Lower lobe of right lung (tissue), 2 donors: ENCODE results near the gene MCUR1. TPM values are rescaled to one million over a fixed set of nuclear protein-coding genes. Genes with fewer than 3 reads are reported as not detected.
A peak's percentile ranks its signal among the peaks of the same experiment; 100 is the strongest.
"Not testable (repeated sequence)": the region's sequence is repeated elsewhere in the genome, so short reads cannot be mapped to it uniquely, and the experiment has no call there.

Experiments
- ATAC-seq, 2 donors: fragments of 200-7000 bp; cut with Tn5 transposase; one replicate each; pipeline ENCODE4 v1.9.1; 2020 to 2022; ENCODE audit warnings: mild to moderate bottlenecking in 2 of 2, moderate library complexity in 2 of 2
- DNase-seq: peaks from one replicate; pipeline ENCODE4 v3.0.0-alpha.2; 2020
- H3K27ac ChIP-seq: fragments of 200-600 bp; one replicate; pipeline ENCODE4 v1.8.0; 2022
- H3K27me3 ChIP-seq: fragments of 200-600 bp; one replicate; pipeline ENCODE4 v1.8.0; 2022; ENCODE audit warnings: low read depth
- H3K36me3 ChIP-seq: fragments of 200-600 bp; one replicate; pipeline ENCODE4 v1.8.0; 2022; ENCODE audit warnings: mild to moderate bottlenecking
- H3K4me1 ChIP-seq: fragments of 200-600 bp; one replicate; pipeline ENCODE4 v1.8.0; 2022
- H3K4me3 ChIP-seq: fragments of 200-600 bp; one replicate; pipeline ENCODE4 v1.8.0; 2022; ENCODE audit warnings: mild to moderate bottlenecking
- H3K9me3 ChIP-seq: fragments of 200-600 bp; one replicate; pipeline ENCODE4 v1.8.0; 2022
- intact Hi-C: fragments of 100-400 bp; cut with DNase I; formaldehyde crosslinking; loops from one replicate; pipeline ENCODE4 v1.11.0; 2022
- total RNA-seq: library from RNA; stranded (reverse); fragmentation: NEBNext Ultra II Directional; extraction: Animal tissue kit (Norgen Biotek cat#: 25700); gene quantifications from one replicate; pipeline ENCODE4 v1.2.1, GENCODE V29; 2021
- TF ChIP-seq, protein P1 (sequence below): fragments of 200-600 bp; IDR thresholded peaks from one replicate; pipeline ENCODE4 v1.8.0; 2022; ENCODE audit warnings: antibody characterized with exemption, mild to moderate bottlenecking
- donor health status: DM: no; HTN: yes; CAD: no; lungs with severe emphysema.

Gene MCUR1
- total RNA-seq, 1 donor from 2014 or later: 26.1 TPM

DNA sequence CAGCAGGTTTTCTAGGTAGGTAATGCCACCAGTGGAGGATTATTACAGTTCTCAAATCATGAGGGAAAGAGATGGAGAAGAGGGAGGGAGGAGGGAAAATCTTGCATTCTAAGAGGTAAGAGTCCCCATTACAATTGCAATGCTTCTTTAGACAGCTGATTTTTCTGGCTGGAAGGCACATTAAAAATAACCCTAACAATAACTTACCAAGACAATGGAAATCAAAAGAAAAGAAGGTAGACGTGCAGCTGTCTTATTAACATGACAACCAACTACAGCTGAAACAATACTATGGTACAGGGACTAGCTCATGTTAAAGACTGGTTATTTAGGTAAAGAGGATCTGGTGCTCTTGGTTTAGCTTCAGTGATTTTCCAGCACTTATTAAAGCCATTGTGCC, 24.6 kb downstream of the MCUR1 start:
- H3K36me3 ChIP-seq: peaks cover 57% of the 10 kb centered on the region
- no peak overlapping the region for H3K4me3 ChIP-seq
- no peaks in the 10 kb centered on the region for H3K4me1 ChIP-seq
- ATAC-seq (no peak), DNase-seq (no peak)
- no peaks in the 10 kb centered on the region for H3K9me3 ChIP-seq
- no peak overlapping the region for H3K27ac ChIP-seq
- intact Hi-C loops: no loop called here
- no peaks in the 10 kb centered on the region for H3K27me3 ChIP-seq
- TF ChIP-seq, protein P1, sequence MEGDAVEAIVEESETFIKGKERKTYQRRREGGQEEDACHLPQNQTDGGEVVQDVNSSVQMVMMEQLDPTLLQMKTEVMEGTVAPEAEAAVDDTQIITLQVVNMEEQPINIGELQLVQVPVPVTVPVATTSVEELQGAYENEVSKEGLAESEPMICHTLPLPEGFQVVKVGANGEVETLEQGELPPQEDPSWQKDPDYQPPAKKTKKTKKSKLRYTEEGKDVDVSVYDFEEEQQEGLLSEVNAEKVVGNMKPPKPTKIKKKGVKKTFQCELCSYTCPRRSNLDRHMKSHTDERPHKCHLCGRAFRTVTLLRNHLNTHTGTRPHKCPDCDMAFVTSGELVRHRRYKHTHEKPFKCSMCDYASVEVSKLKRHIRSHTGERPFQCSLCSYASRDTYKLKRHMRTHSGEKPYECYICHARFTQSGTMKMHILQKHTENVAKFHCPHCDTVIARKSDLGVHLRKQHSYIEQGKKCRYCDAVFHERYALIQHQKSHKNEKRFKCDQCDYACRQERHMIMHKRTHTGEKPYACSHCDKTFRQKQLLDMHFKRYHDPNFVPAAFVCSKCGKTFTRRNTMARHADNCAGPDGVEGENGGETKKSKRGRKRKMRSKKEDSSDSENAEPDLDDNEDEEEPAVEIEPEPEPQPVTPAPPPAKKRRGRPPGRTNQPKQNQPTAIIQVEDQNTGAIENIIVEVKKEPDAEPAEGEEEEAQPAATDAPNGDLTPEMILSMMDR: no peak

DNA sequence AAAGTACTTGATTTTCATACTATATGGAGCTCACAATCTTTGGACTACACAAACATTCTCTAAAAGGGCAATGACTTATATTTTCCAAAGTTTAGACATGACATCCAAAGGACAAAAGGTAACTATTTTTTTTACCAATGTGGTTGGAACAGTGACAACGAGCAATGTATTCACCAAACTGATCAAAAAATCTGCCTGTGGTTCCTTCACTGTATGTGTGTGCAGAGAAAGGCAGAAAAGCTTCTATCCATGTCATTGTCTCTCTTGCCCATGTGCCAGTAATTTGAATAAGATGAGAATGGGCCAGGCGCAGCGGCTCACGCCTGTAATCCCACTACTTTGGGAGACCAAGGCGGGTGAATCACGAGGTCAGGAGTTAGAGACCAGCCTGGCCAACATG, 25.5 kb downstream of the MCUR1 start:
- peaks cover 54% of the 10 kb centered on the region for H3K36me3 ChIP-seq
- no peak overlapping the region for H3K4me3 ChIP-seq
- H3K9me3 ChIP-seq: no peaks in the 10 kb centered on the region
- H3K4me1 ChIP-seq: no peaks in the 10 kb centered on the region
- DNase-seq (no peak), ATAC-seq (no peak)
- TF ChIP-seq, protein P1: no peak
- no peak overlapping the region for H3K27ac ChIP-seq
- intact Hi-C loops: no loop called here
- no peaks in the 10 kb centered on the region for H3K27me3 ChIP-seq

DNA sequence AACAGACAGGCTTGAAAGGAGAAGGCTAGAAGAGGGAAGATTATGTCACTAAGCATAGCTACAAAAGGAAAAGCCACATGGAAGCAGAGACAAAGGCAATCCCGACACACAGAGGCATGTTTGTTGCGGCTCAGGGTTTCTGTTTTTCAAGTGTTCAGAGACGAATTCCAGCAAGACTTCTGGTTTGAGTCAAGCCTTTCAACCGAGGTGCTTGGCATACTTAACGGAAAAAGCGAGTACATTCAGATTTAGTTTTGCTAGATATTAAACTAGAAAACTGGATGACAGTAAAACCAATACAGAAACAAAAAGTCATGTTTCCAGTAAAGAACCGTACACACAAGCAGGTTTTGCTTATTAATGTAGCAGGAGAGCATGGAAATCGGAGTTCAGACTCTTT, 27.2 kb downstream of the MCUR1 start:
- H3K27ac ChIP-seq: no peak overlapping the region
- DNase-seq: no peak
- no peaks in the 10 kb centered on the region for H3K9me3 ChIP-seq
- intact Hi-C loops: no loop called here
- no peaks in the 10 kb centered on the region for H3K4me1 ChIP-seq
- H3K36me3 ChIP-seq: peaks cover 39% of the 10 kb centered on the region
- H3K4me3 ChIP-seq: no peak overlapping the region
- TF ChIP-seq, protein P1: no peak
- H3K27me3 ChIP-seq: no peaks in the 10 kb centered on the region
- peak in 1 of 2 donors; percentile 49 for ATAC-seq

DNA sequence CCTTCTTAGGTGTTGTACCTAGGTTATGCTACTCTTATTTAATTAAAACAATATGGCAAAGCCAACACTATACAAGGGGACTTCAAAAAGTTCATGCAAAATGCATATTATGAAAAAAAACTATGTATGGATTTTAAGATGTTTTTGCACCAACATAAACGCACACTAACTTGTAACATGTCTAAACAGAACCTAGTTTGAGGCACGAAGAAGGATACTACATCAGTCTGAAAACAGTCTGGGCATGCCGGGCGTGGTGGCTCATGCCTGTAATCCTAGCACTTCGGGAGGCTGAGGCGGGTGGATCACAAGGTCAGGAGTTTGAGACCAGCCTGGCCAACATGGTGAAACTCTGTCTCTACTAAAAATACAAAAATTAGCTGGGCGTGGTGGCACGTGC, 34.2 kb downstream of the MCUR1 start:
- H3K27ac ChIP-seq, ATAC-seq, H3K36me3 ChIP-seq, DNase-seq, H3K4me1 ChIP-seq, H3K9me3 ChIP-seq, intact Hi-C loops, H3K4me3 ChIP-seq, H3K27me3 ChIP-seq: not testable (repeated sequence)

DNA sequence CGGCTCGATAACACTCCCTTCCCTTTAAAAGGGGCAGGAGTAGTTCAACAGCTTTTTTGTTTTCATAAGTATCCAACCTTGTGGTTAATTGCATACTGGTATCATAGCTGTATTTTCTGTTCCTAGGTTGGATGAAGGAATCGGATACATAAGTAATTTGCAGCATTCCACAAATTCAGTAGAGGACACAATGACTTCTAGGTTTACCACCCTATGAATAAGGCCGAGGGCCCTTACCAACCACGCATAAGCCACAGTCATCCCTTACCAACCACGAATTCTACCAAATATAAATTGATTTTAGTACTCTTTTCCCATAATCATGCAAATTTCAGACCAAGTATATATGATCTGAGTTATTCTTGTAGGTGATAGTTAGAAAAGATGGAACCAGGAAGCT, 36.3 kb downstream of the MCUR1 start:
- Histone ChIP-seq H3K4me3 (no peak overlapping the region), H3K36me3 (no peaks in the 10 kb centered on the region), H3K27me3 (no peaks in the 10 kb centered on the region), H3K4me1 (no peaks in the 10 kb centered on the region), H3K9me3 (no peaks in the 10 kb centered on the region), H3K27ac (no peak overlapping the region)
- ATAC-seq (no peak), DNase-seq (no peak)
- intact Hi-C loops: no loop called here
- TF ChIP-seq, protein P1: no peak

DNA sequence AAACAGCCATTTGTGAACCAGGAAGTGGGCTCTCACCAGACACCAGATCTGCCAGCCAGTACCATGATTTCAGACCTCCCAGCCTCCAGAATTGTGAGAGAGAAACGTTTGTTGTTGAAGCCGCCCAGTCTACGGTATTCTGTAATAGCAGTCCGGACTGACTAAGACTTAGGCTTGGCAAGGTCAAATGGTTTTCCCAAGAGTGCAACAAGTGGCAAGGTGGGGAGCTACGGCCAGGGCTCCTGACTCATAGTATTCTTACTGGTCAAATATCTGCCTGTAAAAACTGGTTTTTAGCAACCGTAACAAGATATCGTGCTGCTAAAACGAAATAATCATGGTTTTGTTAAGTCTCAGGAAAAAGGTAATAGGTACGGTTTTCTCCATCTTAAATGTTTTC, 37.8 kb downstream of the MCUR1 start:
- intact Hi-C loops: no loop called here

DNA sequence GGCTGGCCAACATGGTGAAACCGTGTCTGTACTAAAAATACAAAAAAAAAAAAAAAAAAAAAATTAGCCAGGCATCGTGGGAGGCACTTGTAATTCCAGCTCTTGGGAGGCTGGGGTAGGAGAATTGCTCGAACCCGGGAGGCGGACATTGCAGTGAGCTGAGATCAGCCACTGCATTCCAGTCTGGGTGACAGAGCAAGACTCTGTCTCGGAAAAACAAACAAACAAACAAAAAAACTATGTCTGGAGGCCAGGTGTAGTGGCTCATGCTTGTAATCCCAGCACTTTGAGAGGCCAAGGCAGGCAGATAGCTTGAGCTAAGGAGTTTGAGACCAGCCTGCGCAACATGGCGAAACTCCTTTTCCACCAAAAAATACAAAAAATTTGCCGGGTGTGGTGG, 38.9 kb downstream of the MCUR1 start:
- DNase-seq, H3K36me3 ChIP-seq, H3K4me1 ChIP-seq, ATAC-seq, intact Hi-C loops, H3K27me3 ChIP-seq, H3K27ac ChIP-seq, H3K4me3 ChIP-seq, H3K9me3 ChIP-seq: not testable (repeated sequence)

More for the DNA sequence above, 37.8 kb downstream of the MCUR1 start:
- ATAC-seq (no peak), DNase-seq (no peak)
- Histone ChIP-seq H3K27ac (no peak overlapping the region), H3K4me1 (no peaks in the 10 kb centered on the region), H3K9me3 (no peaks in the 10 kb centered on the region), H3K27me3 (no peaks in the 10 kb centered on the region), H3K4me3 (no peak overlapping the region), H3K36me3 (no peaks in the 10 kb centered on the region)
- TF ChIP-seq, protein P1: no peak

DNA sequence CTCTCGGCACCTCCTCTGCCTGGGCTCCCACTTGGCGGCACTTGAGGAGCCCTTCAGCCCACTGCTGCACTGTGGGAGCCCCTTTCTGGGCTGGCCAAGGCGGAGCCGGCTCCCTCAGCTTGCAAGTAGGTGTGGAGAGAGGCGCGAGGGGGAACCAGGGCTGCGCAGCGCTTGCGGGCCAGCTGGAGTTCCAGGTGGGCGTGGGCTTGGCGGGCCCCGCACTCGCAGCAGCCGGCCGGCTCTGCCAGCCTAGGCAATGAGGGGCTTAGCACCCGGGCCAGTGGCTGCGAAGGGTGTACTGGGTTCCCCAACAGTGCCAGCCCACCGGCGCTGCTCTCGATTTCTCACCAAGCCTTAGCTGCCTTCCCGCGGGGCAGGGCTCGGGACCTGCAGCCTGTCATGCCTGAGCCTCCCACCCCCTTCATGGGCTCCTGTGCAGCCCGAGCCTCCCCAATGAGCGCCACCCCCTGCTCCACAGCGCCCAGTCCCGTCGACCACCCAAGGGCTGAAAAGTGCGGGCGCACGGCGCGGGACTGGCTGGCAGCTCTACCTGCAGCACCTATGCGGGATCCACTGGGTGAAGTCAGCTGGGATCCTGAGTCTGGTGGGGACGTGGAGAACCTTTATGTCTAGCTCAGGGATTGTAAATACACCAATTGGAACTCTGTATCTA, 41.9 kb downstream of the MCUR1 start:
- H3K4me1 ChIP-seq, H3K27ac ChIP-seq, H3K4me3 ChIP-seq, H3K27me3 ChIP-seq, intact Hi-C loops, H3K9me3 ChIP-seq, DNase-seq, ATAC-seq, H3K36me3 ChIP-seq: not testable (repeated sequence)
